Measurements from ENCODE around the gene MSANTD2. TPM values are rescaled to one million over a fixed set of nuclear protein-coding genes. Genes with fewer than 3 reads are reported as not detected.

The MSANTD2 gene
- total RNA-seq, 1 experiment from 2014 or later = 8.2 TPM

DNA sequence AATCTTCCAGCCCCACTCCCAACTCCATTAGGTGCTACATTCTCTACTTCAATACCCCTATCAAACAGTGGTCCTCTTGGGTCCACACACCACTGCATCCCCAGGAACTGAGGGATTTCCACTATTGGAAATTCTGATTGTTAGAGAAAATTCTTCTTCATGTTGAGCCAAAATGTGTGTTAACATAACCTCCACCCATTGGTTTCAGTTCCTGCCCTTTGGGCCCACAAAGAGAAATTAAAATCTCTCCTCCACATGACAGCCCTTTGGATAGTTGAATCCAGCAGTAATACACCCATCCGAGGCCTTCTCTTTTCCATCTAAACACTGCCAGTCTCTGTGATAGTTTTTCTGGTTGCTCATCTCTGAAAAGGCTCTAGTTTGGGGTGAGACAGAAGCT, 50.3 kb downstream of the MSANTD2 start:
- H3K9me3 ChIP-seq = no peaks in the 10 kb centered on the region
- H3K4me3 ChIP-seq = no peak overlapping the region
- no peaks in the 10 kb centered on the region for H3K27me3 ChIP-seq
- H3K36me3 ChIP-seq = no peaks in the 10 kb centered on the region
- DNase-seq = no peak

DNA sequence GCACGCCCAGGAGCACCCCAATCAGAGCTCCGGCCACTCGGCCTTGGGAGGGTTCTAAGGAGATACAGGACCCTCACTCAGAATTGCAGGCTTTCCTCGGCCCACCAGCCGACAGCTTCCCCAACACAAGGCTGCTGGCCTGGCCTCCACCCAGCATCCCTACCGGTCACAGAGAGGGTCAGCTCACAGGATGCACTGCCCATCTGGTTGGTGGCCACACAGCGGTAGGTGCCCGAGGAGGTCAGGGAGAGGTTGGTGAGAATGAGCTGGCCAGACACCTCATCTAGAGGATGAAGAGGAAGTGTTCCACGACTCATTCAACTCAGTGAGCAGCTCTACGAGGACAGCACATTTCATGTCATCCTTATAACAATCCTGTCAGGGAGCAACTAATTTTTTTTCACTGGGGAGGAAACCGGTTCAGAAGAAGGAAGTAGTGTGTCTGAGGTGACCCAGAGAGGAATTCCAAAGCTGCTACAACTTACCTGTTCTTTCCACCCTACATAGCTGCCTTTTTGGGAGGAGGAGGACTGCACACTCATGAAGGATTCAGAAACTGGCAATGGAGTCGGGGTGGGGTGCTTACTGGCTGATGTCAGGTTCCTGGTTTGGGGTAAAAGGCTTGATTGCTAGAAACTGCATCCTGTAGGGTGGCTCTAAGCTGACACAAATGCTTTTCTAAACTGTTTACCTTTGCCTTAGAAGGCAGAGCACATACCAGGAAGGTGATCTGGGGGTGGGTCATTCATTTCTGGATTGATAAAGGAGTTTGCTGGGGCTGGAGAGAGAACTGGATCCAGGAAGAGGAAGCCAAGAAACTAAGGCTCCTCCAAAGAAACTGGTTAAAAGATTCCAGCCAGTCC, 51.5 kb downstream of the MSANTD2 start:
- no peaks in the 10 kb centered on the region for H3K36me3 ChIP-seq
- H3K9me3 ChIP-seq = no peaks in the 10 kb centered on the region
- H3K27me3 ChIP-seq = no peaks in the 10 kb centered on the region
- no peak for DNase-seq
- H3K4me3 ChIP-seq = no peak overlapping the region

- H3K27me3 ChIP-seq = no peaks in the 10 kb centered on the region
- H3K4me3 ChIP-seq = no peak overlapping the region
- H3K36me3 ChIP-seq = no peaks in the 10 kb centered on the region
- H3K9me3 ChIP-seq = no peaks in the 10 kb centered on the region
- DNase-seq = no peak
Measured at GRCh38 chr11:124748100-124748418, 52.1 kb downstream of the MSANTD2 start.

DNA sequence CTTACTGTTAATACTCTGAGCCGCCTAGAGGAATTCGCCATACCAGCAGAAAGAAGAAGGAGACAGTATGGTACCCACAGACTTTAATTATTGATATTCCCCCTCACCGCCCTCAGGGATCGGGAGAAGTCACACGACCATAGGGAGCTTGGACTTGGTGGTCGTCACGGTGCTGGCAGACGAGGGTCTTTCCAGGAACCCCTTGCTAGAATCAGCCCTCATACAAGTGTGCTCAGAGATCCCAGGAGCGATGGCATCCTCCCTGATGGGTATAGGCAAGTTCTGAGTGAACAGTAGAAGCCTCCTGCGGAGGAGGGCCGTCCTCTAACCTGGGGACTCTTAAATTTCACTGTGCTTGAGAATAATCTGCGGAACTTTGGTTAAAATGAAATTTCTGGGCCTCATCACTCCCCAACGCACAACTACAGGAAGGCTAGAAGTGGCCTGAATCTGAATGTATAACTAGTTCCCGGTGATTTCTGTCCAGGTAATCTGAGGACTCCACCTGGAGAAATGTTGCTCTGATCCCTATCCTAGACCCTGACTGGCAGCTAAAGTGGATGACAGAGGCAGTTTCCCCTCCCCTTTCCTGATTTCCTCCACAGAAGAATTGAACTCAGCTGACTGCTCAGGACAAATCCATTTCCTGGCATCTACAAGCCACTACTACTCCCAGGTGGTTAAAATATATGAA, 52.7 kb downstream of the MSANTD2 start:
- Histone ChIP-seq H3K4me3 (no peak overlapping the region), H3K9me3 (no peaks in the 10 kb centered on the region), H3K36me3 (no peaks in the 10 kb centered on the region), H3K27me3 (no peaks in the 10 kb centered on the region)
- DNase-seq = no peak

DNA sequence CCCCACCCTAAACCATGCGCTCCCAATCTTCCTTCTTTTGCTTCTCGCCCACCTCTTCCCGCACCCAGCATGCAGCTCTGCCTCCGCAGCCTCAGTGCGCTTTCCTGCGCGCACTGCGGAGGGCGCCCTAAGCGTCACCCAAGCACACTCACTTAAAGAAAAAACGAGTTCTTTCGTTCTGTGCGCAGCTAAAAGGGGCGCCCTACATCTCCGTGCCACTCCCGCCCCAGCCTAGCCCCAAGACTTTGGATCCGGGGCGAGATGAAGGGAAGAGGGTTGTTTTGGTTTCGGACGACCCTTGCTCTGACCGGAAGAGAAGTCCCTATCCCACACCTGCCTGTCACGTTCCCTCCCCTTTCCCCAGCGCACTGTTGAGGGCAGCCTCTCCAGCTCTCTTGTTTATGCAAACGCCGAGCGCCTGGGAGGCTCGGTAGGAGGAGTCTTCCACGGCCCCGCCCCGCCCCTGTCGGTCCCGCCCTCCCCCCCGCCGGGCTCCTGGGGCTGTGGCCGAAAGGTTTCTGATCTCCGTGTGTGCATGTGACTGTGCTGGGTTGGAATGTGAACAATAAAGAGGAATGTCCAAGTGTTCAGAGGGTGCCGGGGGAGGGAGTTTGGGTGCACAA, 53.5 kb downstream of the MSANTD2 start:
- no peak for DNase-seq

GRCh38 chr11:124745835-124746620, 54.2 kb downstream of the MSANTD2 start:
- DNase-seq = no peak
- no peaks in the 10 kb centered on the region for H3K36me3 ChIP-seq
- no peaks in the 10 kb centered on the region for H3K27me3 ChIP-seq
- H3K4me3 ChIP-seq = no peak overlapping the region
- H3K9me3 ChIP-seq = no peaks in the 10 kb centered on the region

More for the DNA sequence above, 53.5 kb downstream of the MSANTD2 start:
- no peaks in the 10 kb centered on the region for H3K27me3 ChIP-seq
- H3K9me3 ChIP-seq = no peaks in the 10 kb centered on the region
- H3K36me3 ChIP-seq = no peaks in the 10 kb centered on the region
- H3K4me3 ChIP-seq = no peak overlapping the region

- Histone ChIP-seq H3K36me3 (no peaks in the 10 kb centered on the region), H3K27me3 (no peaks in the 10 kb centered on the region), H3K4me3 (no peak overlapping the region), H3K9me3 (no peaks in the 10 kb centered on the region)
- DNase-seq = no peak
Measured at GRCh38 chr11:124745270-124745834, 54.9 kb downstream of the MSANTD2 start.

DNA sequence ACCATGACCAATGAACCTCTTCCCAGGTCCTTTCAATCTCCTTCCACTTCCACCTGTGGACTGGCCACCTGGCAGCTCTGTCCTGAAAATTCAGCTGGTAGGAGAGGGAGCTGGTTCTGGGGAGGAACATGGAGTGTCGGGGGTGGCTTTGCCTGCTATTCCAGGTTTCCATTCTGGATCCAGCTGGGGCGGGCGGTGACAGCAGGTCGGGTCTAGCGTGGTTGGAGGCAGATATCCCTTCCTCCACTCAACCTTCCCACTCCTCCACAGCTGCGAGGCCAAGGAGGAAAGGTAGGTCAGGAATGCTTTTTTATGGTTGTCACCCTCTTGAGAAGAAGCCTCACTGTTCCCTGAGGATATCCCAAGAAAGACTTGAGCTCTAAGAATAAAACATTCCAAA, 57.2 kb downstream of the MSANTD2 start:
- DNase-seq = no peak
- Histone ChIP-seq H3K36me3 (no peaks in the 10 kb centered on the region), H3K4me3 (no peak overlapping the region), H3K27me3 (no peaks in the 10 kb centered on the region), H3K9me3 (no peaks in the 10 kb centered on the region)

GRCh38 chr11:124742555-124742954, 57.7 kb downstream of the MSANTD2 start:
- DNase-seq = no peak
- H3K9me3 ChIP-seq = no peaks in the 10 kb centered on the region
- no peak overlapping the region for H3K4me3 ChIP-seq
- no peaks in the 10 kb centered on the region for H3K36me3 ChIP-seq
- no peaks in the 10 kb centered on the region for H3K27me3 ChIP-seq

DNA sequence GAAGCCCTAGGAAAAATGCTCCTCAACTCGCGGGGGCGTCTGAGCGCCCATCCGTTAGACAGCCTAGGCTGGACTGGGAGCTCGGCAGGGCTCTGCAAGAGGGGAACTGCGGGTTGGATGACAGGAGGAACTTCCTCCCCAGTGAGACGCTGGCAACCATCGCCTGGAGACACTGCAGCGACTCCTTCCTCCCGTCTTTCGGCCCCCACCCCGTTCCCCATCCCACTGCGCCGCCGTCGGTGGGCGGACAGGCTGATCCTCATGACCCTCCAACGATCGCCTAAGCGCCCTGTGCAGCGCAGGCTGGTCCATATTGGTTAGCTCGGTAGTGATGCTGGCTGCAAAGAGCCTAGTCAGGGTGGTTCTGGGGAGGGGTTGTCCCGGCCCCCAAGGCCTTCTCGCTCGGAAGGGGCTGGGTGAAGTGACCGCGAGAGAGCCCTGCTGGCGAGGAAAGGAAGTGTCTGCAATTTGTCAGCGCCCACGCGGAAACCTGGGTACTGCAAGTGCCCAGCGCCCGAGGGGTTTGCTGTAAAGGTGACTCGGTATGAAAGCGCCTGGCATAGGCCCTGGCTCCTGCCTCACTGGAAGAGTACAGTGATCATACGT, 59.8 kb downstream of the MSANTD2 start:
- Histone ChIP-seq H3K27me3 (no peaks in the 10 kb centered on the region; the same call in 1 of the 2 replicates), H3K36me3 (no peaks in the 10 kb centered on the region), H3K9me3 (no peaks in the 10 kb centered on the region), H3K4me3 (peak overlapping the region; percentile 58)
- peak; percentile 52 for DNase-seq

DNA sequence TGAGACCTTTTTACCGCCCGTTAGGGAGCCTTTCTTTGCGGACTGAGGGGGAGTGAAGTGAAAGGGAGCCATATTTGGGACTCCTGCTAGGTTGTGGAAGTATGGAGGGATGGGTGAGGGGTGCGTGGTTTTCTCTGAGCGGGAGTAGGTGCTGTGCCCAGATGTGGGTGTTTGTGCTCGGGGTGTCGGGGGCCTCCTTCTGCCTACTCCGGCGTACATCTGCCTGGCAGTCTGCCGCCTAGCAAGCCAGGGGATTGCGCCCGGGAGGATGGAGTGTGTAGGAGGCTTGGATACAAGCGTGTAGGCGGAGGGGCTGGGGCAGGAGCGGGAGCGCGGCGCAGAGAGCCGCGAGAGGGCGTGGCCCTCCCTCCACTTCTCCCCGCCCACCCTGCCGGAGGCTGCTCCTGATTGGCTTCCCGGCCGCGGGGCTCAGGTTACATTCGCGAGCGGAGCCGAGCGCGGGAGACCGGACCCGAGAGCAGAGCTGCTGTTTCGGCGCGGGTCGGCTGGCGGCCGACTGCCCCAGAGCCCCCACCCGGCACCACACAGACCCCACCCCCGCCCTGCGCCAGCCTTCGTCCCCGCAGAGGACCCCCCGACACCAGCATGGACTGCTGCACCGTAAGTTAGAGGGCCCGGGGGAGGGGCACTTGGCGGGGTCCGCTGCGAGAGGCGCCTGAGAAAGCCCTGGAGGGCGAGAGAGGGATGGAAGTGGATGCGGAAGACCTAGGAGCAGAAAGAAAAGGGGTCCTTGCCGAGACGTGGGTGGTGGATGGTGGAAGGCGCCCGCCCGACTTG, 60.5 kb downstream of the MSANTD2 start, which contains the start of gene NRGN:
Gene NRGN (plus strand): TSS at position 464 of the 798 bp plus-strand sequence. CDS start 143 bp downstream, at position 607.
- peak; percentile 91 for DNase-seq
- Histone ChIP-seq H3K36me3 (no peaks in the 10 kb centered on the region), H3K27me3 (no peaks in the 10 kb centered on the region; the same call in 1 of the 2 replicates)

GRCh38 chr11:124738713-124739478, 61.3 kb downstream of the MSANTD2 start:
- DNase-seq = no peak
- no peaks in the 10 kb centered on the region; the same call in 1 of the 2 replicates for H3K27me3 ChIP-seq
- H3K9me3 ChIP-seq = no peaks in the 10 kb centered on the region
- peak overlapping the region; percentile 58 for H3K4me3 ChIP-seq
- H3K36me3 ChIP-seq = no peaks in the 10 kb centered on the region

More for the DNA sequence above, 60.5 kb downstream of the MSANTD2 start, which contains the start of gene NRGN:
- no peaks in the 10 kb centered on the region for H3K9me3 ChIP-seq
- peak within 1 kb of the TSS; percentile 58 for H3K4me3 ChIP-seq

DNA sequence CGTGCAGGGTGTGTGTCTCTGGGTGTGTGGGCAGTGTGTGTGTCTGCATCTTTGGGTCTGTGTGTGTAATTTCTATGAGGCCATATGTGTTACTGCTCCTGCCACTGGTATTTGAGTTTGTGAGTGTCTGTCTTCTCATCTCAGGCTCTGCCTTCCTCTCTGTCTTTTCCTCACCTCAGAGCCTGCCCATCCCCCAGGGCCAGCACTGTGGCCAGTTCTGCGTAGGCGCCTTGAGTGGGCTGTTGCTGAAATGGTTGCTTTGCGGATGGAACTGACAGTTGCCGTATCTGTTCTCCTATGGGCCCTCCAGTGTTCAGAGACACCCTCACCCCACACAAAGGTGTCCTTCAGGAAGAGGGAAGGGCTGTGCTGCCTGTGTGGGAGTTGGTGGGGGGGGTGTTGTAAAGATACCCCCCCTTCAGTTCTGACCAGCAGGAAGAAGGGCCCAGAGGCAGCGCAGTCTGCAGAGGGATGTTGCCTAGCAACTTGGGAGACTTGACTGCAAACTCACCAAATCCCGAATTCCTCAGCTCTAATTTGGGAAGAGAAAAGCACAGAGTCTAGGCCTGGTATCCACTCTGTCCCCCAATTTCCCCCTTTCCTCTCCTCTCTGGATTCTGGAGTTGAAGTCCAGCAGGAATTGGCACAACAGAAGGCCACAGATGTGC, 62.4 kb downstream of the MSANTD2 start:
- no peak overlapping the region for H3K4me3 ChIP-seq
- no peaks in the 10 kb centered on the region for H3K9me3 ChIP-seq
- H3K36me3 ChIP-seq = no peaks in the 10 kb centered on the region
- DNase-seq = no peak
- no peaks in the 10 kb centered on the region; the same call in 1 of the 2 replicates for H3K27me3 ChIP-seq

GRCh38 chr11:124736736-124737135, 63.5 kb downstream of the MSANTD2 start:
- Histone ChIP-seq H3K36me3 (no peaks in the 10 kb centered on the region), H3K9me3 (no peaks in the 10 kb centered on the region), H3K27me3 (no peaks in the 10 kb centered on the region; the same call in 1 of the 2 replicates), H3K4me3 (no peak overlapping the region)
- no peak for DNase-seq

Data from MG63 (cell line).